GM18517 (cell line): ENCODE data around the gene TP53TG5.
"Not testable (repeated sequence)": the region's sequence is repeated elsewhere in the genome, so short reads cannot be mapped to it uniquely, and the experiment has no call there.

Experiments
- ATAC-seq: cut with Tn5 transposase; IDR thresholded peaks from one replicate; pipeline ENCODE4 v1.9.1; 2021; ENCODE audit warnings: mild to moderate bottlenecking, moderate library complexity; ENCODE audit not compliant: unreplicated experiment

Gene TP53TG5

DNA sequence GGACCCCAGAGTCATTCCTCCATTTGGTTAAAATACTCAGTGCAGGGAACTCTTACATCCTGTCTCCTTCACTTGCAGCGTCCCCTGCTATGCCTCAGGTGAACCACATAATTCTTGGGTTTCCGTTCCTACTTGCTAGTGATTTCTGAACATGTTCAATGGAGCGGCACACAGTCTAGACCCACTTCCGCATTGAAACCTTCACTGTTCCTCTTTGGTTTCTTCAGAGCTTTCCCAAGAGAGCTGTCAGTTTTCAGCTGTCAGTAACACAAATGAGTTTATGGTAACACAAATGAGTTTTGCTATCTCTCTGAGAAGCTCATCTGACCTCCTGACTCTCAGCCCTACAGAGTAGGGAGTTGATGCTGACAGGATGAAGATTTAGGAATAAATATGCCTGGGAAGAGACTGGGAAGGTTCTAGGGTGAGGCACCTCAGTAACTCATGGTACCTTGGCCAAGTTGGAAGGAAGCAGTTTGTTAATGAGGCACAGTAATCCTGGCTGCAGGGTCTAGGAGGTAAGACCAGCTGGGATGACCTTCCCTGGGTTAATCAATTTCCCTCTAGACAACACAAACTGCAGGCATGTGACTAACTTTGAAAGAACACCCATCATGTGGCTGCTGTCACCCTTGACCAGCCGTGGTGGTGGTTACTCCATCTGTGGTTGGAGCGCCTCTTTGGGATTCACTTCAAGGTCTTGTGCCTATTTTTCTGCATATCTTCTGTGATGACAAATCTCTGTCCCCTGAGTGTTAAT, 9.7 kb downstream of the TP53TG5 start:
- peak; percentile 83 for ATAC-seq

DNA sequence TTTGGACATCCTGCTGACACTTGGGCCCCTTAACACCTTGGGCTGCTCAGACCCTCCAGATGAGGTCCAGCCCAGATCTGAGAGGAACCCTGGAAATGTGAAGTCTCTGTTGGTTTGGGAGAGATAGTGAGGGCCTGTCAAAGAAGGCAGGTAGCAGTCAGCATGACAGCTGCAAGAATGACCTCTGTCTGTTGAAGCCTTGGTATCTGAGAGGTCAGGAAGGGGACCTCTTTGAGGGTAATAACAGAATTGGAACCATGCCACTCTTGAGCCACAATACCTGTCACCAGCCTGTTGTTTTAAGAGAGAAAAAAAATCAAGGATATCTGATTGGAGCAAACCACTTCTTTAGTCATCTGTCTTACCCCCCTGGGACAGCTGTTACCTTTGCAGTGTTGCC, 11.0 kb downstream of the TP53TG5 start:
- ATAC-seq, result no peak

DNA sequence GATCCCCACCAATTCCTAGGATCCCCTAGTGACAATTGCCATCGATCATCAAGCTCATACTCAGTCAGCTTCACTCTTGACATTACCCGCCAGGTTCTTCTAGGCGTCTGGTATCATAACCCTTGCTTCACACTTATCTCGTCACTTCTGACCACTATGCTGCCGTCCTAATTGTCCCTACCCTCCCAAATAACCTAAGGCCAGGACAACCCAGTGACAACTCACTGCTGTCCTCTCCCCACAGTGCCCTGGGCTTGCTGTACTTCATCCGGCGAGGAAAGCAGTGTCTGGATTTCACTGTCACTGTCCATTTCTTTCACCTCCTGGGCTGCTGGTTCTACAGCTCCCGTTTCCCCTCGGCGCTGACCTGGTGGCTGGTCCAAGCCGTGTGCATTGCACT, 11.5 kb downstream of the TP53TG5 start:
- ATAC-seq, result no peak

GRCh38 chr20:45366192-45366591, 11.9 kb downstream of the TP53TG5 start:
- ATAC-seq, result no peak

GRCh38 chr20:45365444-45365970, 12.6 kb downstream of the TP53TG5 start:
- no peak for ATAC-seq

- no peak for ATAC-seq
These were observed 14.3 kb downstream of the TP53TG5 start for GRCh38 chr20:45363611-45364492.

GRCh38 chr20:45362804-45363610, 15.1 kb downstream of the TP53TG5 start, which contains the start of gene SYS1:
SYS1 (plus strand) TSS chr20:45363156; CDS start chr20:45363532, 376 bp downstream.
- peak; percentile 87 for ATAC-seq

DNA sequence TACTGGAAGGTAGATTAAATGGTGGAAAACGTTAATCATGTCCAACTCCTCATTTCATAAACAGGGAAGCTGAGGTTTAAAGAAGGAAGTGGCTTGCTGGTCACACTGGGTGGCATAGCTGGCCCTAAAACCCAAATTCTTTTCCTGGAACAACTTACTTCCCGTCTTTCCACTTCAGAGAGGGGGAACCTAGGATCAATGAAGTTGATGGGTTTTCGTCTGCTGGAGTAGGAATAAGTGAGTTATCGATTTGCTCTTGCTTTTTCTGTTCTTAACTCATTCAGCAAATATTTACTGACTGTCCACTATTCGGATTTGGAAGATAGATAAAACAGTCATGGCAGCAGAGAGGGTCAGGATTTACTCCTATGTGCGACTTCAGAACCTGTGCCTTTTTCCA, 16.3 kb downstream of the TP53TG5 start:
- no peak for ATAC-seq

DNA sequence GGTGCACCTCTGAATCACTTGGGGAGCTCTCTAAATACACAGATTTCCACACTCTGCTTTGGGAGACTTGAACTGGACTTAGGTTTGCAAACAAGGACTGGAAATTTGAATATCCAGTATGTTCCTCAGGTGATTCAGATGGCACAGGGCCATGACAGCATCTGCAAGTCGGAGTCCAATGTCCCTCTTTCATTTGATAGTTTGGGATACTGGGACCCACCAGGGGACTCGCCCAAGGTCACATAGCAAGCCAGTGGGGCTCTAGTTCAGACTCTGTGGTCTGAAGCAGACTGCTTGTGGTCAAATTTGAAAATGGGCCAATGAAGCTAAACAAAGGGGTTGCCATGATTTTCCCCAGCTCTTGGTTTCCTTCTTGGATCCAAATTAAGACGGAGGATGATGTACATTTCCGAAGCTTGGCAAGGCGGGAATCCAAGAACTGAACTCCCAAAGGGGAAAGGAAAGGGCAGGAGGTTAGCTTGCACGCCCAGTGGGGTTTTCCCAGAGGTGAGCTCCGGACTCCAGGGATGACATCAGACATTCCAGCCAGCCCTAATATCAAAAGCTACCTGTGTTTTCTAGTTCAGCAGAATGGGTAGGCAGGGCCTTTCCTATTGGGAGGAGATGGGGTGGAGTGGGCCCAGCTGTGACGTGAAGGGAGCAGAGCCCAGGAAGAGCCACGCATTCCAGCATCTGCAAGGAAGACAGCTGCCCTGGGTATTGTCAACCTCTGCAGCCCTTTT, 18.5 kb downstream of the TP53TG5 start:
- ATAC-seq, result no peak

GRCh38 chr20:45359069-45359405, 19.1 kb downstream of the TP53TG5 start:
- no peak for ATAC-seq

- no peak for ATAC-seq
These were observed 19.6 kb downstream of the TP53TG5 start for GRCh38 chr20:45358282-45359068.

- no peak for ATAC-seq
These were observed 22.7 kb downstream of the TP53TG5 start for GRCh38 chr20:45355209-45356084.

DNA sequence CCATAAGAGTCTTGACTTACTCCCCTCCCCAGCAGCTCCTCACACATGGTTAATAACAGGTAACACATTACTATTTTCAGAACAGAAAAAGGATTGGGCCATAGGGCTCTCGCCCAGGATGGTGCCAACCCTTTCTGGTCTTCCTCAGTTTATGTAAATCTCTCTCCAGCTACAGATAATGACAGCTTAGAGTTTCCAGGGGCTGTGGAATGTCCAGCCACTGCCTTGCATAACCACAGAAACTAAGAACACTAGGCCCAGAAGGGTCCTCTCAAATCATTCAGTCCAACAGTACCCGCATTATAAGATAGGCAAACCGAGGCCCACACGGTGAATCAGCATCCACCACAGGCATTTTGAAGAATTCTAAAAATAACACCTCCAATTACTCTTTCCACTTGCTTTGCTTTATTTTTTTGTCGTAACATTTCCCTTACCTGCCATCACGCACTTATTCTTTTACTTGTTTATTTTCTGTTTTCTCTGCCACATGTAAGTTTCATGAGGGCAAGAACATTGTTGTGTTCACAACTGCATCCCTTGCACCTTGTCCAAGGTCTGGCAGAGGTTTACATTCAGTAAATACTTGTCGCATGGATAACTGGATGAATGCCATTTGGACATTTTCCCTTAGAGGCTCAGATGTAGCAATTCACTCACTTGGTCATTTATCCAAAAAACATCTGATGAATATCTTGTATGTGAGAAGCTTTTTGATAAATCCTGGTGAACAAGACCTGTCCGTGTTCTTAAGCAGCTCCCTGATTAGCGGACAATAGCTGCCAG, 23.5 kb downstream of the TP53TG5 start:
- ATAC-seq, result no peak

GRCh38 chr20:45353746-45354145, 24.4 kb downstream of the TP53TG5 start:
- no peak for ATAC-seq

- ATAC-seq, result no peak
These were observed 25.4 kb downstream of the TP53TG5 start for GRCh38 chr20:45352729-45353128.

DNA sequence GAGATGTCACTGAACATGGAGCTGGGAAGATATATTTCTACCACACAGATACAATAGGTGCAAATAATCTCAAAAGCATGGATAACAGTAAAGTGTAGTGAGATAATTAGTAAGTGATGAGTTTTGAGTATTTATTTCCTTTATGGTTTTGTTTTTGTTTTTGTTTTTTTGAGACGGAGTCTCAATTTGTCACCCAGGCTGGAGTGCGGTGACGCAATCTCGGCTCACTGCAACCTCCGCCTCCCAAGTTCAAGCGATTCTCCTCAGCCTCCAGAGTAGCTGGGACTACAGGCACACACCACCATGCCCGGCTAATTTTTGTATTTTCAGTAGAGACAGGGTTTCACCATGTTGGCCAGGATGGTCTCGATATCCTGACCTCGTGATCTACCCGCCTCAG, 27.3 kb downstream of the TP53TG5 start:
- ATAC-seq, result not testable (repeated sequence)

GRCh38 chr20:45350217-45350616, 27.9 kb downstream of the TP53TG5 start:
- ATAC-seq, result no peak
